22Rv1 (cell line): ENCODE data around the gene CYP3A7.

Source experiments
- CTCF ChIP-seq: fragments of 450-650 bp; IDR thresholded peaks from 2 replicates; pipeline ENCODE4 v1.5.1; 2017; ENCODE audit warnings: mild to moderate bottlenecking
- ZFX ChIP-seq: fragments of 450-650 bp; IDR thresholded peaks from 2 replicates; pipeline ENCODE4 v1.6.1; 2017; ENCODE audit warnings: antibody characterized with exemption, borderline replicate concordance

DNA sequence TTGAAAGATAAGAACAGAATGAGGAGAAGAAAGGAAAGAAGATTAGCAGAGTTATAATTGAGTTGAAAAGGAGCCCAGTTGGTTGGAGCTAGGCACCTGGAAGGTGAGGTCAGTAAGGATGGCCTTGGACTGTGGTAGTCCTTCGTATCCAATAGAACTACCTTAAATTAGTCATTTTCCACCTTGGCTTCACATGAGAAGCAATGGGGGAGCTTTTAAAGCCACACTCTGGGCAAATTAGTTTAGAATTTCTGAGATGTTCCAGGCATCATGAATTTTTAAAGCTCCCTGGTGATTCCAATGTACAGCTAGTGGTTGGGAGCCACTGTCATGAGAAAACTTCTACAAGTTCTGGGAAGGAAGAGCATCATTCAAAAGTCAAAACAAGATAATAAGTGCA is 27.9 kb downstream of the CYP3A7 start:
- TF ChIP-seq CTCF (no peak), ZFX (no peak)
